Neural cell (in vitro differentiated cells): ENCODE results near the gene PRDM8. TPM values are rescaled to one million over a fixed set of nuclear protein-coding genes. Genes with fewer than 3 reads are reported as not detected.

ENCODE experiments used
- H2AFZ ChIP-seq: fragments of 200-600, 300-800 bp; sonication (generic), shearing (Covaris generic); 2 replicates; pipeline ENCODE4 v1.6.0; 2014; ENCODE audit warnings: low read depth, mild to moderate bottlenecking, antibody characterized with exemption, low read length, moderate library complexity
- H3F3A ChIP-seq: fragments of 200-600 bp; shearing (Covaris generic); 2 replicates; pipeline ENCODE4 v1.6.1; 2016; ENCODE audit warnings: mild to moderate bottlenecking, moderate library complexity, mixed read lengths, antibody characterized with exemption, low read length; ENCODE audit not compliant: insufficient read depth, poor library complexity, severe bottlenecking
- H3K27ac ChIP-seq: fragments of 200-600, 300-800 bp; sonication (generic), shearing (Covaris generic); 2 replicates; pipeline ENCODE4 v1.5.1; 2014; ENCODE audit warnings: mild to moderate bottlenecking, low read length, moderate library complexity
- H3K27me3 ChIP-seq: fragments of 300-800, 200-600 bp; sonication (generic), shearing (Covaris generic); 2 replicates; pipeline ENCODE4 v1.6.0; 2014; ENCODE audit warnings: mild to moderate bottlenecking, low read depth, low read length, moderate library complexity; ENCODE audit not compliant: insufficient read depth
- H3K36me3 ChIP-seq: fragments of 300-800, 200-600 bp; sonication (generic), shearing (Covaris generic); 2 replicates; pipeline ENCODE4 v1.5.1; 2014; ENCODE audit warnings: mild to moderate bottlenecking, antibody characterized with exemption, low read length, moderate library complexity; ENCODE audit not compliant: insufficient read depth
- H3K4me2 ChIP-seq: fragments of 300-800, 200-600 bp; sonication (generic), shearing (Covaris generic); 2 replicates; pipeline ENCODE4 v1.6.0; 2014; ENCODE audit warnings: mild to moderate bottlenecking, low read length
- H3K4me3 ChIP-seq: fragments of 300-800, 200-600 bp; sonication (generic), shearing (Covaris generic); 2 replicates; pipeline ENCODE4 v1.5.1; 2014; ENCODE audit warnings: mild to moderate bottlenecking, low read length, moderate library complexity
- H3K79me2 ChIP-seq: fragments of 200-600 bp; shearing (Covaris generic); replicated peaks from 2 replicates; pipeline ENCODE4 v1.6.0; 2014; ENCODE audit warnings: mild to moderate bottlenecking, low read length, moderate library complexity; ENCODE audit not compliant: insufficient read depth
- H3K9ac ChIP-seq: fragments of 300-800, 200-600 bp; sonication (generic), shearing (Covaris generic); 2 replicates; pipeline ENCODE4 v1.6.1; 2016; ENCODE audit warnings: mild to moderate bottlenecking, low read length, mixed read lengths
- H3K9me2 ChIP-seq: fragments of 200-600 bp; shearing (Covaris generic); 2 replicates; pipeline ENCODE4 v1.6.1; 2016; ENCODE audit warnings: mild to moderate bottlenecking, low read length, mixed read lengths; ENCODE audit not compliant: insufficient read depth
- H3K9me3 ChIP-seq: fragments of 200-600, 300-800 bp; sonication (generic), shearing (Covaris generic); 2 replicates; pipeline ENCODE4 v1.6.1; 2016; ENCODE audit warnings: mild to moderate bottlenecking, mixed run types, low read length, moderate library complexity, mixed read lengths
- H4K20me1 ChIP-seq: fragments of 200-600 bp; shearing (Covaris generic); 2 replicates; pipeline ENCODE4 v1.6.1; 2016; ENCODE audit warnings: mild to moderate bottlenecking, mixed run types; ENCODE audit not compliant: insufficient read depth
- EP300 ChIP-seq: fragments of 450-650 bp; conservative IDR thresholded peaks from 2 replicates; pipeline ENCODE4 v1.6.1; 2014; ENCODE audit warnings: antibody characterized with exemption, mild to moderate bottlenecking, moderate library complexity; ENCODE audit not compliant: poor library complexity, severe bottlenecking
- EZH2 ChIP-seq: fragments of 200-600, 300-800 bp; shearing (Covaris generic), sonication (generic); IDR thresholded peaks from 2 replicates; pipeline ENCODE4 v1.6.1; 2014; ENCODE audit warnings: antibody characterized with exemption, low read length, borderline replicate concordance, mild to moderate bottlenecking; ENCODE audit not compliant: insufficient read depth, poor library complexity, severe bottlenecking
- MXI1 ChIP-seq: fragments of 450-650 bp; conservative IDR thresholded peaks from 2 replicates; pipeline ENCODE4 v1.6.1; 2014; ENCODE audit warnings: antibody characterized with exemption, mild to moderate bottlenecking; ENCODE audit not compliant: poor library complexity, severe bottlenecking
- POLR2AphosphoS5 ChIP-seq: IDR thresholded peaks from 2 replicates; pipeline ENCODE4 v1.6.1; 2012
- RAD21 ChIP-seq: fragments of 450-650 bp; conservative IDR thresholded peaks from 2 replicates; pipeline ENCODE4 v1.6.1; 2014; ENCODE audit warnings: antibody characterized with exemption, mild to moderate bottlenecking, moderate library complexity
- SMC3 ChIP-seq: fragments of 450-650 bp; conservative IDR thresholded peaks from 2 replicates; pipeline ENCODE4 v1.6.1; 2014; ENCODE audit warnings: antibody characterized with exemption, mild to moderate bottlenecking, moderate library complexity; ENCODE audit not compliant: poor library complexity
- TAF1 ChIP-seq: IDR thresholded peaks from 2 replicates; pipeline ENCODE4 v1.6.1; 2012; ENCODE audit warnings: low read depth
- polyA plus RNA-seq: library from polyadenylated mRNA; depleted of rRNA; stranded (reverse); fragments of >200 nt; gene quantifications from 2 replicates; pipeline ENCODE4 v1.2.3, GENCODE V29; 2014
- TF ChIP-seq, protein P1 (sequence below): IDR thresholded peaks from 2 replicates; pipeline ENCODE4 v1.6.1; 2012; ENCODE audit warnings: borderline replicate concordance
- TF ChIP-seq, protein P2 (sequence below): fragments of 450-650 bp; IDR thresholded peaks from 2 replicates; pipeline ENCODE4 v1.5.1; 2014; ENCODE audit warnings: antibody characterized with exemption, mild to moderate bottlenecking, moderate library complexity; ENCODE audit not compliant: poor library complexity, severe bottlenecking

PRDM8 gene
- polyA plus RNA-seq, 1 donor from 2014 or later: 0.46 TPM

- Histone ChIP-seq H3K9me2 (no peaks in the 10 kb centered on the region), H3K27ac (no peak overlapping the region), H3K4me3 (no peak overlapping the region), H4K20me1 (no peaks in the 10 kb centered on the region), H3F3A (no peaks in the 10 kb centered on the region), H2AFZ (no peak overlapping the region), H3K9ac (no peak overlapping the region), H3K4me2 (no peak overlapping the region), H3K9me3 (no peaks in the 10 kb centered on the region), H3K36me3 (no peaks in the 10 kb centered on the region), H3K27me3 (peaks cover 47% of the 10 kb centered on the region), H3K79me2 (no peaks in the 10 kb centered on the region)
- no peak for TF ChIP-seq MXI1
- TF ChIP-seq, protein P1, sequence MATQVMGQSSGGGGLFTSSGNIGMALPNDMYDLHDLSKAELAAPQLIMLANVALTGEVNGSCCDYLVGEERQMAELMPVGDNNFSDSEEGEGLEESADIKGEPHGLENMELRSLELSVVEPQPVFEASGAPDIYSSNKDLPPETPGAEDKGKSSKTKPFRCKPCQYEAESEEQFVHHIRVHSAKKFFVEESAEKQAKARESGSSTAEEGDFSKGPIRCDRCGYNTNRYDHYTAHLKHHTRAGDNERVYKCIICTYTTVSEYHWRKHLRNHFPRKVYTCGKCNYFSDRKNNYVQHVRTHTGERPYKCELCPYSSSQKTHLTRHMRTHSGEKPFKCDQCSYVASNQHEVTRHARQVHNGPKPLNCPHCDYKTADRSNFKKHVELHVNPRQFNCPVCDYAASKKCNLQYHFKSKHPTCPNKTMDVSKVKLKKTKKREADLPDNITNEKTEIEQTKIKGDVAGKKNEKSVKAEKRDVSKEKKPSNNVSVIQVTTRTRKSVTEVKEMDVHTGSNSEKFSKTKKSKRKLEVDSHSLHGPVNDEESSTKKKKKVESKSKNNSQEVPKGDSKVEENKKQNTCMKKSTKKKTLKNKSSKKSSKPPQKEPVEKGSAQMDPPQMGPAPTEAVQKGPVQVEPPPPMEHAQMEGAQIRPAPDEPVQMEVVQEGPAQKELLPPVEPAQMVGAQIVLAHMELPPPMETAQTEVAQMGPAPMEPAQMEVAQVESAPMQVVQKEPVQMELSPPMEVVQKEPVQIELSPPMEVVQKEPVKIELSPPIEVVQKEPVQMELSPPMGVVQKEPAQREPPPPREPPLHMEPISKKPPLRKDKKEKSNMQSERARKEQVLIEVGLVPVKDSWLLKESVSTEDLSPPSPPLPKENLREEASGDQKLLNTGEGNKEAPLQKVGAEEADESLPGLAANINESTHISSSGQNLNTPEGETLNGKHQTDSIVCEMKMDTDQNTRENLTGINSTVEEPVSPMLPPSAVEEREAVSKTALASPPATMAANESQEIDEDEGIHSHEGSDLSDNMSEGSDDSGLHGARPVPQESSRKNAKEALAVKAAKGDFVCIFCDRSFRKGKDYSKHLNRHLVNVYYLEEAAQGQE: no peak
- TF ChIP-seq, protein P2, sequence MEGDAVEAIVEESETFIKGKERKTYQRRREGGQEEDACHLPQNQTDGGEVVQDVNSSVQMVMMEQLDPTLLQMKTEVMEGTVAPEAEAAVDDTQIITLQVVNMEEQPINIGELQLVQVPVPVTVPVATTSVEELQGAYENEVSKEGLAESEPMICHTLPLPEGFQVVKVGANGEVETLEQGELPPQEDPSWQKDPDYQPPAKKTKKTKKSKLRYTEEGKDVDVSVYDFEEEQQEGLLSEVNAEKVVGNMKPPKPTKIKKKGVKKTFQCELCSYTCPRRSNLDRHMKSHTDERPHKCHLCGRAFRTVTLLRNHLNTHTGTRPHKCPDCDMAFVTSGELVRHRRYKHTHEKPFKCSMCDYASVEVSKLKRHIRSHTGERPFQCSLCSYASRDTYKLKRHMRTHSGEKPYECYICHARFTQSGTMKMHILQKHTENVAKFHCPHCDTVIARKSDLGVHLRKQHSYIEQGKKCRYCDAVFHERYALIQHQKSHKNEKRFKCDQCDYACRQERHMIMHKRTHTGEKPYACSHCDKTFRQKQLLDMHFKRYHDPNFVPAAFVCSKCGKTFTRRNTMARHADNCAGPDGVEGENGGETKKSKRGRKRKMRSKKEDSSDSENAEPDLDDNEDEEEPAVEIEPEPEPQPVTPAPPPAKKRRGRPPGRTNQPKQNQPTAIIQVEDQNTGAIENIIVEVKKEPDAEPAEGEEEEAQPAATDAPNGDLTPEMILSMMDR: no peak
- TF ChIP-seq POLR2AphosphoS5: no peak
- TF ChIP-seq SMC3: no peak
- TF ChIP-seq TAF1: no peak
- no peak for TF ChIP-seq RAD21
- no peak for TF ChIP-seq EP300
- no peak for TF ChIP-seq EZH2
Observed at GRCh38 chr4:80216100-80216761, 18.9 kb downstream of the PRDM8 start.

DNA sequence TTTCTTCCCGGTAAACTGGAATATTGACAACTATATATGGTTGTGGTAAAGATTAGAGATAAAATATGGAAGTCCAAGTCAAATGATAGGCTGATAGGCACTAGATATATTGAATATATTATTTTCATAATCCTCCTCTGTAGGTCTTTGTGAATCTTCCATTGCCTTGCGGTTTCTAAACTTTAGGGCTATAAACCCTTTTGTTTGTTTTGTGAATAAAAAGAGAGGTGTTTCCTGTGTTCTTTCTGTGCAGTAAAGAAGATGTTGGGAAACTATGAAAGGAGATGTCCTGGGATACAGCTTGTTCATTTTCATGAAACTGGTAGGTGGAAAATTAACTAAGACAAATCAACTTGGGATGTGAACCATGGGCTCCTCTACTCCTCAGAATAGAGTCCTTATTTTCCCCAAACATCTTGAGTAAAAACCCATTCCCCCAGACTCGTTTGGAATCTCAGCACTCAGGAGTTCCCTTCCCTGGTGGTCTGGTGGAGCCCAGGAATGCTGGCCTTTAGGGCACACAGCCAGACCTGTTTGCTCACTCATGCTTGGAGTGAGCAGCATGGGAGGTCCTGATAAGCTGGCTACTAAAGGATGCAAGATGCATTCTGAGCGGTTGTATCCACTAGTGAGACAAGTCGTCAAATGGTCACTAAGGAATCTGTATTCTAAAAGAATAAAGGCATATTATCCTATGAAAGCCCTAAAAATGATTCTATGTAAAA is 22.2 kb downstream of the PRDM8 start:
- Histone ChIP-seq H3F3A (no peaks in the 10 kb centered on the region), H3K9me3 (no peaks in the 10 kb centered on the region), H4K20me1 (no peaks in the 10 kb centered on the region), H3K36me3 (no peaks in the 10 kb centered on the region), H3K9me2 (no peaks in the 10 kb centered on the region), H3K4me2 (no peak overlapping the region), H3K27ac (no peak overlapping the region), H3K27me3 (peaks cover 48% of the 10 kb centered on the region), H3K4me3 (no peak overlapping the region), H2AFZ (no peak overlapping the region), H3K9ac (no peak overlapping the region), H3K79me2 (no peaks in the 10 kb centered on the region)
- TF ChIP-seq TAF1 (no peak), RAD21 (no peak), EZH2 (no peak), SMC3 (no peak), POLR2AphosphoS5 (no peak)
- TF ChIP-seq, protein P2: no peak
- TF ChIP-seq, protein P1: no peak
